CD14-positive monocyte (primary cell): ENCODE results near the gene ITPR2. TPM values are rescaled to one million over a fixed set of nuclear protein-coding genes. Genes with fewer than 3 reads are reported as not detected.
"Not testable (repeated sequence)": the region's sequence is repeated elsewhere in the genome, so short reads cannot be mapped to it uniquely, and the experiment has no call there.

Experiments
- DNase-seq, 3 donors: peaks; one replicate each; pipeline ENCODE4 v3.0.0-alpha.2; 2011 to 2022
- H2AFZ ChIP-seq: 2 replicates; pipeline ENCODE4 v1.6.0; 2012; ENCODE audit warnings: mild to moderate bottlenecking, low read depth, low read length, inconsistent platforms; ENCODE audit not compliant: insufficient read depth, poor library complexity, severe bottlenecking
- H3K27ac ChIP-seq, 2 donors: 1 replicate in 1 of 2; 2 replicates in 1 of 2; pipeline ENCODE4 v1.5.1; 2012 to 2013; ENCODE audit warnings: low read length in 2 of 2, control low read depth in 1 of 2, inconsistent platforms in 1 of 2, low read depth in 1 of 2, mild to moderate bottlenecking in 1 of 2
- H3K27me3 ChIP-seq, 2 donors: one replicate each; pipeline versions ENCODE4 v1.6.0 to v1.6.1; 2011 to 2013; ENCODE audit warnings: low read length in 2 of 2; ENCODE audit not compliant: control insufficient read depth in 2 of 2, insufficient read depth in 2 of 2
- H3K36me3 ChIP-seq, 2 donors: replicated peaks in 1 of 2; 1 replicate in 1 of 2; 2 replicates in 1 of 2; pipeline versions ENCODE4 v1.5.1 to v1.6.1; 2012 to 2013; ENCODE audit warnings: low read length in 2 of 2, control low read depth in 1 of 2, inconsistent platforms in 1 of 2, mild to moderate bottlenecking in 1 of 2; ENCODE audit not compliant: insufficient read depth in 2 of 2, control insufficient read depth in 1 of 2
- H3K4me1 ChIP-seq, 2 donors: 1 replicate in 1 of 2; 2 replicates in 1 of 2; pipeline versions ENCODE4 v1.5.1 to v1.6.1; 2012 to 2013; ENCODE audit warnings: low read length in 2 of 2, control low read depth in 1 of 2, inconsistent platforms in 1 of 2, mild to moderate bottlenecking in 1 of 2, moderate library complexity in 1 of 2; ENCODE audit not compliant: insufficient read depth in 2 of 2, control insufficient read depth in 1 of 2
- H3K4me2 ChIP-seq: replicated peaks from 2 replicates; pipeline ENCODE3; 2012; ENCODE audit warnings: low read length, moderate library complexity, mild to moderate bottlenecking; ENCODE audit not compliant: poor library complexity, severe bottlenecking; ENCODE audit errors: extremely low read depth
- H3K4me3 ChIP-seq, 3 experiments: fragments of 200-600 bp in 1 of 3; sonication (generic) in 1 of 3; replicated peaks in 1 of 3; 1 replicate in 2 of 3; 2 replicates in 1 of 3; pipeline ENCODE4 v1.5.1; 2011 to 2013; ENCODE audit warnings: low read length in 3 of 3, mild to moderate bottlenecking in 3 of 3, control low read depth in 2 of 3, low read depth in 2 of 3, inconsistent platforms in 1 of 3, moderate library complexity in 1 of 3
- H3K79me2 ChIP-seq: 2 replicates; pipeline ENCODE4 v1.6.0; 2012; ENCODE audit warnings: mild to moderate bottlenecking, control low read depth, inconsistent platforms, low read length, moderate library complexity; ENCODE audit not compliant: insufficient read depth
- H3K9ac ChIP-seq: 2 replicates; pipeline ENCODE4 v1.6.0; 2017; ENCODE audit warnings: low read length, mild to moderate bottlenecking; ENCODE audit not compliant: insufficient read depth, poor library complexity, severe bottlenecking
- H3K9me3 ChIP-seq, 2 donors: replicated peaks in 1 of 2; 1 replicate in 1 of 2; 2 replicates in 1 of 2; pipeline versions ENCODE4 v1.5.1 to v1.6.1; 2012 to 2013; ENCODE audit warnings: low read length in 2 of 2, control low read depth in 1 of 2; ENCODE audit not compliant: control insufficient read depth in 1 of 2, insufficient read depth in 1 of 2
- H4K20me1 ChIP-seq: 2 replicates; pipeline ENCODE4 v1.6.0; 2012; ENCODE audit warnings: mild to moderate bottlenecking, low read length, control low read depth, moderate library complexity; ENCODE audit not compliant: insufficient read depth
- H3K27ac Mint-ChIP-seq, 7 donors: one replicate each; pipeline ENCODE4 v1.8.0; 2020; ENCODE audit warnings: mild to moderate bottlenecking in 7 of 7, mixed read lengths in 7 of 7, moderate library complexity in 6 of 7, inconsistent platforms in 2 of 7
- H3K27me3 Mint-ChIP-seq, 3 donors: one replicate each; pipeline ENCODE4 v1.8.0; 2021 to 2022; ENCODE audit warnings: low read depth in 3 of 3, mild to moderate bottlenecking in 3 of 3, mixed read lengths in 3 of 3, moderate library complexity in 3 of 3, inconsistent platforms in 1 of 3
- H3K36me3 Mint-ChIP-seq, 2 donors: one replicate each; pipeline ENCODE4 v1.8.0; 2020; ENCODE audit warnings: mixed read lengths in 2 of 2, inconsistent platforms in 1 of 2, mild to moderate bottlenecking in 1 of 2
- H3K4me1 Mint-ChIP-seq: one replicate; pipeline ENCODE4 v1.8.0; 2020; ENCODE audit warnings: mild to moderate bottlenecking, mixed read lengths
- H3K4me3 Mint-ChIP-seq, 2 donors: one replicate each; pipeline ENCODE4 v1.8.0; 2020; ENCODE audit warnings: mild to moderate bottlenecking in 2 of 2, mixed read lengths in 2 of 2, moderate library complexity in 1 of 2
- H3K9me3 Mint-ChIP-seq, 7 donors: one replicate each; pipeline ENCODE4 v1.8.0; 2020 to 2022; ENCODE audit warnings: mixed read lengths in 7 of 7, mild to moderate bottlenecking in 6 of 7, moderate library complexity in 6 of 7, inconsistent platforms in 2 of 7
- WGBS: methylation state at CpG from one replicate; pipeline ENCODE4 v1.1.5; 2013; ENCODE audit warnings: missing lambda C conversion rate; ENCODE audit not compliant: insufficient coverage; 5-methylcytosine and 5-hydroxymethylcytosine counted together
- intact Hi-C, 2 donors: fragments of 100-400 bp; cut with micrococcal nuclease; formaldehyde crosslinking; loops; one replicate each; pipeline versions ENCODE4 v1.15.0 to v1.15.1; 2023
- polyA plus RNA-seq, 3 donors: library from polyadenylated mRNA; depleted of rRNA in 1 of 3; unstranded in 2 of 3; stranded (reverse) in 1 of 3; fragments of 300-500 nt in 2 of 3; fragments of >200 nt in 1 of 3; fragmentation: Illumina TruSeq in 2 of 3; gene quantifications; 1 replicate in 2 of 3; 2 replicates in 1 of 3; pipeline ENCODE4 v1.2.3, GENCODE V29; 2012 to 2021
- TF ChIP-seq, protein P1 (sequence below): fragments of 200-600 bp; IDR thresholded peaks from one replicate; pipeline ENCODE4 v1.8.0; 2022; ENCODE audit warnings: antibody characterized with exemption, mild to moderate bottlenecking

Gene ITPR2
- polyA plus RNA-seq, 3 donors = 2.7 to 6.4 (median 5.7) TPM

DNA sequence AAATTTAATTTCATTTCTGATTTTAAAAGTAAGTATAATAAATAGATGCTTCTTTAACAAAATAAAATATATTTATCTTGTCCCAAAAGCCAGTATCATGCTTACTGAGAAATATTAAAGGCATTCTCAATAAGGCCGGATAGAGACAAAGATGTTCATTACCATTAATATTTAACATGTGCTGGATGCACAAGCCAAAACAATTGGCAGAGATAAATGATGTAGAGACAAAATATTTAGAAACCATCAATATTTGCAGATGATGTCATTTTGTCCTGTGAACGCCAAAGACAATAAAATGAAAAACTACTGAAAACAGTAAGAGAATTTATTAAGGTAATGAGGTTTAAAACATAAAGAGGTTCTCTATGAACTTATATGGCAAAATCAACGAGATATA lies 313.5 kb downstream of the ITPR2 start:
- Histone ChIP-seq H2AFZ (no peak overlapping the region), H4K20me1 (no peaks in the 10 kb centered on the region), H3K4me2 (no peak overlapping the region), H3K36me3 (no peaks in the 10 kb centered on the region), H3K4me1 (peaks cover 5 to 12% of the 10 kb centered on the region in 2 donors), H3K9ac (no peak overlapping the region), H3K27me3 (no peaks in the 10 kb centered on the region), H3K79me2 (no peaks in the 10 kb centered on the region), H3K27ac (no peak overlapping the region), H3K4me3 (no peak overlapping the region), H3K9me3 (no peaks in the 10 kb centered on the region)
- TF ChIP-seq, protein P1, sequence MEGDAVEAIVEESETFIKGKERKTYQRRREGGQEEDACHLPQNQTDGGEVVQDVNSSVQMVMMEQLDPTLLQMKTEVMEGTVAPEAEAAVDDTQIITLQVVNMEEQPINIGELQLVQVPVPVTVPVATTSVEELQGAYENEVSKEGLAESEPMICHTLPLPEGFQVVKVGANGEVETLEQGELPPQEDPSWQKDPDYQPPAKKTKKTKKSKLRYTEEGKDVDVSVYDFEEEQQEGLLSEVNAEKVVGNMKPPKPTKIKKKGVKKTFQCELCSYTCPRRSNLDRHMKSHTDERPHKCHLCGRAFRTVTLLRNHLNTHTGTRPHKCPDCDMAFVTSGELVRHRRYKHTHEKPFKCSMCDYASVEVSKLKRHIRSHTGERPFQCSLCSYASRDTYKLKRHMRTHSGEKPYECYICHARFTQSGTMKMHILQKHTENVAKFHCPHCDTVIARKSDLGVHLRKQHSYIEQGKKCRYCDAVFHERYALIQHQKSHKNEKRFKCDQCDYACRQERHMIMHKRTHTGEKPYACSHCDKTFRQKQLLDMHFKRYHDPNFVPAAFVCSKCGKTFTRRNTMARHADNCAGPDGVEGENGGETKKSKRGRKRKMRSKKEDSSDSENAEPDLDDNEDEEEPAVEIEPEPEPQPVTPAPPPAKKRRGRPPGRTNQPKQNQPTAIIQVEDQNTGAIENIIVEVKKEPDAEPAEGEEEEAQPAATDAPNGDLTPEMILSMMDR = no peak
- no CpG with 5 or more reads among the region's 3 CpGs for WGBS
- no peaks in the 10 kb centered on the region for H3K36me3 Mint-ChIP-seq
- peaks cover 19% of the 10 kb centered on the region for H3K4me1 Mint-ChIP-seq
- peaks cover 0 to 5% (median 2%) of the 10 kb centered on the region in 7 donors for H3K9me3 Mint-ChIP-seq
- intact Hi-C loops = no loop called here
- no peak for DNase-seq
- H3K27ac Mint-ChIP-seq = no peak overlapping the region
- no peaks in the 10 kb centered on the region for H3K27me3 Mint-ChIP-seq
- H3K4me3 Mint-ChIP-seq = no peak overlapping the region

DNA sequence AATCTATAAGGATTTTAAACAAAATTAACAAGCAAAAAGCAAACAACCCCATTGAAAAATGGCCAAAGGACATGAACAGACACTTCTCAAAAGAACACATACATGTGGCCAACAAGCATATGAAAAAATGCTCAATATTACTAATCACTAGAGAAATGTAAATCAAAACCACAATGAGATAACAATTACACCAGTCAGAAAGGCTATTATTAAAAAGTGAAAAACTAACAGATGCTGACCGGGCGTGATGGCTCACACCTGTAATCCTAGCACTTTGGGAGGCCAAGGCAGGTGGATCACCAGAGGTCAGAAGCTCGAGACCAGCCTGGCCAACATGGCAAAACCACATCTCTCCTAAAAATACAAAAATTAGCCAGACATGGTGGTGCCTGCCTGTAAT lies 315.7 kb downstream of the ITPR2 start:
- H3K4me2 ChIP-seq, H4K20me1 ChIP-seq, H3K79me2 ChIP-seq, H3K27ac ChIP-seq, H3K9me3 ChIP-seq, H3K27me3 Mint-ChIP-seq, H3K4me3 ChIP-seq, H3K36me3 Mint-ChIP-seq, H2AFZ ChIP-seq, H3K4me3 Mint-ChIP-seq, H3K4me1 ChIP-seq, H3K9me3 Mint-ChIP-seq, H3K9ac ChIP-seq, H3K27ac Mint-ChIP-seq, H3K36me3 ChIP-seq, H3K27me3 ChIP-seq, H3K4me1 Mint-ChIP-seq, DNase-seq, intact Hi-C loops: not testable (repeated sequence)
- 100% methylated on average over 3 of the region's 3 CpGs for WGBS
